SK-N-SH treated with all-trans-retinoic acid at 6 μM for 48 hours (cell line): ENCODE measurements around the gene CRACR2A.

ENCODE experiments used
- ARNTL ChIP-seq: fragments of 450-650 bp; formaldehyde crosslinking; IDR thresholded peaks from 2 replicates; pipeline ENCODE4 v1.5.0; 2020; ENCODE audit warnings: low read depth, mild to moderate bottlenecking, moderate library complexity, borderline replicate concordance
- BACH2 ChIP-seq: fragments of 250-450 bp; sonication (Bioruptor Pico); IDR thresholded peaks from 2 replicates; pipeline ENCODE4 v1.9.0; 2021; ENCODE audit warnings: mild to moderate bottlenecking, borderline replicate concordance
- ESRRG ChIP-seq: fragments of 250-450 bp; sonication (Bioruptor Pico); IDR thresholded peaks from 2 replicates; pipeline ENCODE4 v1.6.1; 2021; ENCODE audit warnings: mild to moderate bottlenecking
- PATZ1 ChIP-seq: fragments of 250-450 bp; sonication (Bioruptor Pico); IDR thresholded peaks from 2 replicates; pipeline ENCODE4 v1.8.0; 2020; ENCODE audit warnings: mild to moderate bottlenecking, moderate library complexity, borderline replicate concordance
- RARB ChIP-seq: fragments of 250-450 bp; sonication (Bioruptor Pico); IDR thresholded peaks from 2 replicates; pipeline ENCODE4 v1.8.0; 2021; ENCODE audit warnings: mild to moderate bottlenecking, moderate library complexity
- TCF4 ChIP-seq: fragments of 250-450 bp; sonication (Bioruptor Pico); IDR thresholded peaks from 2 replicates; pipeline ENCODE4 v1.8.0; 2021; ENCODE audit warnings: mild to moderate bottlenecking, moderate library complexity, borderline replicate concordance
- TOX ChIP-seq: fragments of 250-450 bp; sonication (Bioruptor Pico); IDR thresholded peaks from 2 replicates; pipeline ENCODE4 v1.8.0; 2021; ENCODE audit warnings: mild to moderate bottlenecking, moderate library complexity, borderline replicate concordance
- ZFP30 ChIP-seq: fragments of 450-650 bp; formaldehyde crosslinking; IDR thresholded peaks from 2 replicates; pipeline ENCODE4 v1.5.0; 2022; ENCODE audit warnings: mild to moderate bottlenecking, moderate library complexity
- ZNF565 ChIP-seq: fragments of 450-650 bp; formaldehyde crosslinking; conservative IDR thresholded peaks from 2 replicates; pipeline ENCODE4 v1.5.0; 2020; ENCODE audit warnings: low read depth, mild to moderate bottlenecking, moderate library complexity
- ZNF70 ChIP-seq: fragments of 450-650 bp; formaldehyde crosslinking; IDR thresholded peaks from 2 replicates; pipeline ENCODE4 v1.5.0; 2020; ENCODE audit warnings: mild to moderate bottlenecking, moderate library complexity
- TF ChIP-seq, protein P1 (sequence below): fragments of 250-450 bp; sonication (Bioruptor Pico); IDR thresholded peaks from 2 replicates; pipeline ENCODE4 v1.5.1; 2020; ENCODE audit warnings: low read depth, mild to moderate bottlenecking, moderate library complexity

DNA sequence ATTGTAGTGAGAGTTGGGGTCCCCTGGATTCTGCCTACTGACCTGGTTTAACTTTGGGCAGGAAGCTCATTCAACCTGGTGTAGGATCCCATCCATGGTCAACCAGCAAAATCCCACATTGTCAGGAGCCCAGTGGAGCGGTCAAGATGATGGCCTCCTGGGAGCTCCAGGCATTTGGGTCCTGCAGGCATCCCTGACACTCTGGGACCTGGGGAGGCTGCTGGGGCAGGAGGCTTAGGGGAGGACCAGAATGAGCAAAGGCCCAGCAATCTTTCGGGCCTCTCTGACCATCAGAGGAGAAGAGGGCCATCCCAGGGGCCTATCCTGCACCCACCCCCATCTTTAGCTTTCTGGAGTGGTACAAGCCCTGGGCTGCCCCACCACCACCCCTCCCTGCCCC, 157.9 kb downstream of the CRACR2A start:
- TF ChIP-seq RARB (CRISPR knock-in tag) = no peak
- TF ChIP-seq TCF4 (CRISPR knock-in tag) = no peak
- no peak for TF ChIP-seq ESRRG
- no peak for TF ChIP-seq BACH2 (CRISPR knock-in tag)
- TF ChIP-seq, protein P1, sequence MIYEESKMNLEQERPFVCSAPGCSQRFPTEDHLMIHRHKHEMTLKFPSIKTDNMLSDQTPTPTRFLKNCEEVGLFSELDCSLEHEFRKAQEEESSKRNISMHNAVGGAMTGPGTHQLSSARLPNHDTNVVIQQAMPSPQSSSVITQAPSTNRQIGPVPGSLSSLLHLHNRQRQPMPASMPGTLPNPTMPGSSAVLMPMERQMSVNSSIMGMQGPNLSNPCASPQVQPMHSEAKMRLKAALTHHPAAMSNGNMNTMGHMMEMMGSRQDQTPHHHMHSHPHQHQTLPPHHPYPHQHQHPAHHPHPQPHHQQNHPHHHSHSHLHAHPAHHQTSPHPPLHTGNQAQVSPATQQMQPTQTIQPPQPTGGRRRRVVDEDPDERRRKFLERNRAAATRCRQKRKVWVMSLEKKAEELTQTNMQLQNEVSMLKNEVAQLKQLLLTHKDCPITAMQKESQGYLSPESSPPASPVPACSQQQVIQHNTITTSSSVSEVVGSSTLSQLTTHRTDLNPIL (CRISPR knock-in tag) = no peak
- no peak for TF ChIP-seq PATZ1 (CRISPR knock-in tag)
- TF ChIP-seq ZNF70 (CRISPR knock-in tag) = no peak
- TF ChIP-seq ZNF565 (CRISPR knock-in tag) = no peak
- no peak for TF ChIP-seq ARNTL (CRISPR knock-in tag)
- TF ChIP-seq TOX = no peak
- TF ChIP-seq ZFP30 (CRISPR knock-in tag) = no peak
